OCI-LY7 (cell line): Measurements from ENCODE around the gene KRTAP25-1.

ENCODE experiments used
- EZH2phosphoT487 ChIP-seq: fragments of 200-600 bp; sonication (generic); IDR thresholded peaks from 2 replicates; pipeline ENCODE4 v1.6.1; 2018; ENCODE audit warnings: low read depth, borderline replicate concordance, mild to moderate bottlenecking, mixed run types, antibody characterized with exemption, low read length, moderate library complexity, mixed read lengths
- TF ChIP-seq, protein P1 (sequence below): fragments of 200-600 bp; sonication (generic); conservative IDR thresholded peaks from 2 replicates; pipeline ENCODE4 v1.5.1; 2014; ENCODE audit warnings: mild to moderate bottlenecking, antibody characterized with exemption, low read length, moderate library complexity, mixed read lengths

GRCh38 chr21:30337276-30337744 is 48.0 kb upstream of the KRTAP25-1 start, which contains the start of gene KRTAP27-1:
- TF ChIP-seq, protein P1, sequence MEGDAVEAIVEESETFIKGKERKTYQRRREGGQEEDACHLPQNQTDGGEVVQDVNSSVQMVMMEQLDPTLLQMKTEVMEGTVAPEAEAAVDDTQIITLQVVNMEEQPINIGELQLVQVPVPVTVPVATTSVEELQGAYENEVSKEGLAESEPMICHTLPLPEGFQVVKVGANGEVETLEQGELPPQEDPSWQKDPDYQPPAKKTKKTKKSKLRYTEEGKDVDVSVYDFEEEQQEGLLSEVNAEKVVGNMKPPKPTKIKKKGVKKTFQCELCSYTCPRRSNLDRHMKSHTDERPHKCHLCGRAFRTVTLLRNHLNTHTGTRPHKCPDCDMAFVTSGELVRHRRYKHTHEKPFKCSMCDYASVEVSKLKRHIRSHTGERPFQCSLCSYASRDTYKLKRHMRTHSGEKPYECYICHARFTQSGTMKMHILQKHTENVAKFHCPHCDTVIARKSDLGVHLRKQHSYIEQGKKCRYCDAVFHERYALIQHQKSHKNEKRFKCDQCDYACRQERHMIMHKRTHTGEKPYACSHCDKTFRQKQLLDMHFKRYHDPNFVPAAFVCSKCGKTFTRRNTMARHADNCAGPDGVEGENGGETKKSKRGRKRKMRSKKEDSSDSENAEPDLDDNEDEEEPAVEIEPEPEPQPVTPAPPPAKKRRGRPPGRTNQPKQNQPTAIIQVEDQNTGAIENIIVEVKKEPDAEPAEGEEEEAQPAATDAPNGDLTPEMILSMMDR, result no peak
- no peak for TF ChIP-seq EZH2phosphoT487
